Upper lobe of left lung (tissue), 6 donors: ENCODE results near the gene KCNN2. TPM values are rescaled to one million over a fixed set of nuclear protein-coding genes. Genes with fewer than 3 reads are reported as not detected.

Experiments used
- ATAC-seq, 2 donors: fragments of 200-7000 bp; cut with Tn5 transposase; one replicate each; pipeline ENCODE4 v1.9.1; 2022; ENCODE audit warnings: mild to moderate bottlenecking in 2 of 2, moderate library complexity in 2 of 2; ENCODE audit not compliant: low FRiP score in 2 of 2
- DNase-seq, 2 donors: peaks; one replicate each; pipeline ENCODE4 v3.0.0-alpha.2; 2019 to 2020
- H3K27ac ChIP-seq, 4 donors: fragments of 200-600 bp; sonication (generic); one replicate each; pipeline ENCODE4 v1.5.1; 2016 to 2019
- H3K27me3 ChIP-seq, 4 donors: fragments of 200-600 bp; sonication (generic); one replicate each; pipeline ENCODE4 v1.5.1; 2017 to 2019
- H3K36me3 ChIP-seq, 4 donors: fragments of 200-600 bp; sonication (generic); one replicate each; pipeline ENCODE4 v1.5.1; 2016 to 2019
- H3K4me1 ChIP-seq, 4 donors: fragments of 200-600 bp; sonication (generic); one replicate each; pipeline ENCODE4 v1.5.1; 2018 to 2019
- H3K4me3 ChIP-seq, 4 donors: fragments of 200-600 bp; sonication (generic); one replicate each; pipeline ENCODE4 v1.5.1; 2017 to 2019; ENCODE audit warnings: mild to moderate bottlenecking in 2 of 4, moderate library complexity in 1 of 4
- H3K9me3 ChIP-seq, 4 donors: fragments of 200-600 bp; sonication (generic); one replicate each; pipeline ENCODE4 v1.5.1; 2018 to 2019
- EP300 ChIP-seq, 4 donors: sonication (generic); formaldehyde crosslinking; IDR thresholded peaks; one replicate each; pipeline ENCODE4 v1.5.1; 2017; ENCODE audit warnings: antibody characterized with exemption in 4 of 4, control low read depth in 2 of 4
- POLR2A ChIP-seq, 4 donors: fragments of 450-650 bp; IDR thresholded peaks; one replicate each; pipeline ENCODE4 v1.5.1; 2016 to 2017; ENCODE audit warnings: antibody characterized with exemption in 4 of 4, mild to moderate bottlenecking in 2 of 4
- POLR2AphosphoS5 ChIP-seq, 2 donors: sonication (generic); formaldehyde crosslinking; IDR thresholded peaks; one replicate each; pipeline ENCODE4 v1.5.1; 2017; ENCODE audit warnings: antibody characterized with exemption in 2 of 2
- WGBS, 2 donors: methylation state at CpG; one replicate each; pipeline ENCODE4 v1.1.5; 2017 to 2018; 5-methylcytosine and 5-hydroxymethylcytosine counted together
- total RNA-seq, 6 donors: library from RNA; depleted of rRNA in 4 of 6; stranded (reverse); fragments of >200 nt in 4 of 6; gene quantifications; one replicate each; pipeline versions ENCODE4 v1.1.0 to v1.2.1, GENCODE V29; 2016 to 2021
- TF ChIP-seq, protein P1 (sequence below), 6 experiments: fragments of 450-650 bp in 4 of 6; fragments of 200-600 bp in 2 of 6; sonication (generic) in 2 of 6; IDR thresholded peaks; one replicate each; pipeline ENCODE4 v1.5.1; 2016 to 2019; ENCODE audit warnings: antibody characterized with exemption in 6 of 6
- donor health status: DM: no; HTN: no; CAD: no; lungs with moderate emphysema.
- donor health status: DM: no; HTN: yes; CAD: no; lungs with severe emphysema.

KCNN2 gene
- total RNA-seq, 6 donors from 2014 or later, result 0.55 to 3.2 (median 1.9) TPM

DNA sequence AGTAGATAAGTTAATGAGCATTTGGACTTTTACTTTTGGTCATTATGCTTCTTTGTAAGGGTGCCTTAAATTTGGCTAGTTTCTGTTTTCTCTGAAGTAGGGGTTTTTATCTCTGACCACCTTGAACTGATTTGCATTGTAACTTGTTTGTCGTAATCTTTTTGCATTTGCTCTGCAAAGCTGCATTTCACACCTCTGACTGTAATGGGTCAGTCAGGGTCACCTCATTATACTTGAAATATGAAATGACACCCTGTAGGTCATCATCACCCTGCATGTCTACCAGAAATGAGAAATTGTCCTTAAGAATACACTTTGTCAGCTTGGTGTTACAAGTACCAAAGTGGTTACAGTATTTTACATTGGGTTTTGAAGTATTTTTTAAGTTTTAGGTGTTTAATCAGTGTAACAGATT is 74.0 kb downstream of the KCNN2 start:
- DNase-seq (no peak), ATAC-seq (no peak)
- Histone ChIP-seq H3K36me3 (no peaks in the 10 kb centered on the region), H3K4me3 (no peak overlapping the region), H3K9me3 (no peaks in the 10 kb centered on the region), H3K4me1 (no peaks in the 10 kb centered on the region), H3K27me3 (no peaks in the 10 kb centered on the region), H3K27ac (no peak overlapping the region)
- TF ChIP-seq POLR2AphosphoS5 (IDR thresholded peaks at IDR 0.05) (no peak), EP300 (IDR thresholded peaks at IDR 0.05) (no peak), POLR2A (IDR thresholded peaks at IDR 0.05) (no peak)
- TF ChIP-seq, protein P1, sequence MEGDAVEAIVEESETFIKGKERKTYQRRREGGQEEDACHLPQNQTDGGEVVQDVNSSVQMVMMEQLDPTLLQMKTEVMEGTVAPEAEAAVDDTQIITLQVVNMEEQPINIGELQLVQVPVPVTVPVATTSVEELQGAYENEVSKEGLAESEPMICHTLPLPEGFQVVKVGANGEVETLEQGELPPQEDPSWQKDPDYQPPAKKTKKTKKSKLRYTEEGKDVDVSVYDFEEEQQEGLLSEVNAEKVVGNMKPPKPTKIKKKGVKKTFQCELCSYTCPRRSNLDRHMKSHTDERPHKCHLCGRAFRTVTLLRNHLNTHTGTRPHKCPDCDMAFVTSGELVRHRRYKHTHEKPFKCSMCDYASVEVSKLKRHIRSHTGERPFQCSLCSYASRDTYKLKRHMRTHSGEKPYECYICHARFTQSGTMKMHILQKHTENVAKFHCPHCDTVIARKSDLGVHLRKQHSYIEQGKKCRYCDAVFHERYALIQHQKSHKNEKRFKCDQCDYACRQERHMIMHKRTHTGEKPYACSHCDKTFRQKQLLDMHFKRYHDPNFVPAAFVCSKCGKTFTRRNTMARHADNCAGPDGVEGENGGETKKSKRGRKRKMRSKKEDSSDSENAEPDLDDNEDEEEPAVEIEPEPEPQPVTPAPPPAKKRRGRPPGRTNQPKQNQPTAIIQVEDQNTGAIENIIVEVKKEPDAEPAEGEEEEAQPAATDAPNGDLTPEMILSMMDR (IDR thresholded peaks at IDR 0.05), result no peak
- 91 to 94% methylated on average over 1 of the region's 1 CpG for WGBS, 2 donors

DNA sequence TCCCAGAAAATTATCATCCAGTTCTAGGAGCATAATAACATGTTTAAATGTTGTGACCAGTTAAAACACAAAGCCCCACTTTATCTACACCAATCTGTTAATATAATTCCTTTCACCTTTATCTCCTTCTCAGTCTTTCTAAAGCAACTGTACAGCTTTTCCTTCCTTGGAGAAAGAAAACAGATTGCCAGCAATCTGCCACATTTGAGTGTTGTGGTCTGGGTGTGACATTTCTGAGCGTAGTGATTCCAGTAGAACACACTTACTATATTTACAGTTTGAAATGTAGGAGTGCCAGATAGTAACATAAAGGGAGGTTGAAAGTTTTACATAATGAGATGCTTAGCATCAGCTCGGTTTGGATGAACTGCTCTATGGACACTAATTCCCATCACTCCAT is 76.1 kb downstream of the KCNN2 start:
- ATAC-seq, result no peak
- 61 to 68% methylated on average over 2 of the region's 2 CpGs for WGBS, 2 donors

DNA sequence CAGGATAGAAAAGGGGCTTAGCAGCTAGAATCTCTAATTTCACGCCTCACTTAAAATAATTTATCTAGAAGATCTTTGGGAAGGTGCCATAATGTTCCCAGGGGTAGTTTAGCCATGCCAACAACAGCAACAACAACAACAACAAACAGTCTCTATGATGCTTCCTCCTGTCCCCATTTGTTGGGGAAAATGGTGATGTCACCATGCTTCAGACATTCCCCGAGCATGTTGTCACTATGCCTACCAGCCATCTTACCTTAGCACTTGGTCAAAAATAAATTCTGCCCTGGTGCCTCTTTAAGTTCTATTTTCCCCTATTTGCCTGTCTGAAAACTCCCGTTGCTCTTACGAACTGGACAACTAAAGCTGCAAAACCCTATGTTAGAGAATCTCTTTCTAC is 76.6 kb downstream of the KCNN2 start:
- H3K36me3 ChIP-seq, result no peaks in the 10 kb centered on the region
- H3K4me3 ChIP-seq, result no peak overlapping the region
- DNase-seq, result no peak
- WGBS, 2 donors, result 93 to 96% methylated on average over 4 of the region's 4 CpGs
- H3K4me1 ChIP-seq, result no peaks in the 10 kb centered on the region
- ATAC-seq, result no peak
- H3K27ac ChIP-seq, result no peak overlapping the region
- no peaks in the 10 kb centered on the region for H3K9me3 ChIP-seq
- TF ChIP-seq, protein P1 (IDR thresholded peaks at IDR 0.05), result no peak
- TF ChIP-seq POLR2A (IDR thresholded peaks at IDR 0.05) (no peak), EP300 (IDR thresholded peaks at IDR 0.05) (no peak), POLR2AphosphoS5 (IDR thresholded peaks at IDR 0.05) (no peak)
- no peaks in the 10 kb centered on the region for H3K27me3 ChIP-seq

More for the DNA sequence above, 76.1 kb downstream of the KCNN2 start:
- no peaks in the 10 kb centered on the region for H3K4me1 ChIP-seq
- H3K4me3 ChIP-seq, result no peak overlapping the region
- no peaks in the 10 kb centered on the region for H3K9me3 ChIP-seq
- no peak for DNase-seq
- H3K27me3 ChIP-seq, result no peaks in the 10 kb centered on the region
- no peak overlapping the region for H3K27ac ChIP-seq
- H3K36me3 ChIP-seq, result no peaks in the 10 kb centered on the region
- TF ChIP-seq POLR2AphosphoS5 (IDR thresholded peaks at IDR 0.05) (no peak), EP300 (IDR thresholded peaks at IDR 0.05) (no peak), POLR2A (IDR thresholded peaks at IDR 0.05) (no peak)
- TF ChIP-seq, protein P1 (IDR thresholded peaks at IDR 0.05), result no peak

DNA sequence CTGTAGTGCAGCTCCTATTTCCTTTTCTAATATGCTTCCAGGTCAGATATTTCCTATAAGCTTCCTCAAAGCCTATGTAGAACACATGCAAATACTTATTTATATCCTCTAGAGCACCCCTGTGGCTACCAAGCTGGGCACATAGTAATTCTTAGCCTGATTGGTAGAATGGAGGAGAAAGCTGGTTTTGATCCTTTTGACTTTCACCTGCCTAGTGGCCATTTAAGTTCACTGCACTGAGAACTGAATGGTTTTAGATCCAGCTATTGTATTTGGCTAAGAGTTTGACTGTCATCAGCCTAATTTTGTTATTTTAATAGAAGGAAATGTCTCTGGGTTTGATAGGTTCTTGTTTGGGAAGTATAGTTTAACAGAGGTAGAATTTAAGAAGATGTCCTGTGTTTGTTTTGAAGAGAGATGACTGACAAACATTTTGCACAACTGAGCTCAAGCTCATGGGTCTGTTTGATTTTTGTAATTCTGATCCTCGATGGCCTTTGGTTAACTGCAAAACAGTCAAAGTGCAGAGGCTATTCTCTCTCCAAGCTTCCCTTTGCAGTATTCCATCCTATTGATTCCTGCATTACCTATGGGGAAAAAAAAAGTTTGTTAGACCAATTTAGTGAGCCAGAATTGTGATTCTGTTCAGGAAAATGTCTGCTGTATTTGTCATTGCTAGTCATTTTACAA is 85.4 kb downstream of the KCNN2 start:
- Histone ChIP-seq H3K27me3 (no peaks in the 10 kb centered on the region), H3K27ac (no peak overlapping the region), H3K9me3 (no peaks in the 10 kb centered on the region), H3K36me3 (no peaks in the 10 kb centered on the region), H3K4me1 (peaks cover 0 to 7% (median 2%) of the 10 kb centered on the region in 4 donors), H3K4me3 (no peak overlapping the region)
- 67 to 82% methylated on average over 1 of the region's 1 CpG for WGBS, 2 donors
- TF ChIP-seq, protein P1 (IDR thresholded peaks at IDR 0.05), result peak in 2 of 6 experiments; percentile 13 to 20
- TF ChIP-seq POLR2A (IDR thresholded peaks at IDR 0.05), result no peak
- DNase-seq (no peak), ATAC-seq (no peak)

DNA sequence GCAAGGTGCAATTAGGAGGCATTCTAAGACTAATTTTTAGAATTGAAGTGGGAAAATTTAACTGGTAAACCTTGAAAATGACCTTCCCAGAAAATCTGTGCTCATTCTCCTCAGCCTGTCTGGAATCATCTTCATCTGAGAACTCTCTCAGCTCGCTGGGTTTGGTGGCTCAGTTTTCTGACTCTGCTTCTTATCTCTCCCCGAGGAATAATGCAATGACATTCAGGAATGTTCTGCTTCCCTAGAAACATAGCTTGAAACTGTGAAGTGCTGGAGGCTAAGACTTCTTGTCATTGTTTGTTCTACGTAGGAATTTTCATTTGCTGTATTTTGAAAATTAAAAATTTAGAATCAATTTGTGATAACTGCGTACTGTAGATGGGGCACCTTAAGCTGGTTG is 86.6 kb downstream of the KCNN2 start:
- Histone ChIP-seq H3K27ac (no peak overlapping the region), H3K36me3 (no peaks in the 10 kb centered on the region), H3K4me3 (no peak overlapping the region), H3K9me3 (no peaks in the 10 kb centered on the region), H3K4me1 (peaks cover 0 to 7% (median 2%) of the 10 kb centered on the region in 4 donors), H3K27me3 (no peaks in the 10 kb centered on the region)
- no peak for ATAC-seq
- TF ChIP-seq EP300 (IDR thresholded peaks at IDR 0.05), result no peak
- no peak for TF ChIP-seq POLR2AphosphoS5 (IDR thresholded peaks at IDR 0.05)
- TF ChIP-seq, protein P1 (IDR thresholded peaks at IDR 0.05), result no peak
- 57 to 72% methylated on average over 4 of the region's 4 CpGs for WGBS, 2 donors
- DNase-seq, result no peak
